Vagina (tissue), 2 donors: ENCODE measurements around the gene CYP4F12. TPM values are rescaled to one million over a fixed set of nuclear protein-coding genes. Genes with fewer than 3 reads are reported as not detected.

Experiments
- DNase-seq, 2 donors: peaks; one replicate each; pipeline ENCODE4 v3.0.0-alpha.2; 2017; ENCODE audit errors: extremely low spot score in 2 of 2
- H3K27ac ChIP-seq: fragments of 200-600 bp; sonication (generic); one replicate; pipeline ENCODE4 v1.5.1; 2019
- H3K27me3 ChIP-seq: fragments of 200-600 bp; sonication (generic); one replicate; pipeline ENCODE4 v1.5.1; 2019
- H3K36me3 ChIP-seq, 2 donors: fragments of 200-600 bp; sonication (generic); one replicate each; pipeline ENCODE4 v1.5.1; 2017 to 2019
- H3K4me1 ChIP-seq: fragments of 200-600 bp; sonication (generic); one replicate; pipeline ENCODE4 v1.5.1; 2019
- H3K4me3 ChIP-seq, 2 donors: fragments of 200-600 bp; sonication (generic); 1 replicate in 1 of 2; 2 replicates in 1 of 2; pipeline ENCODE4 v1.5.1; 2016 to 2019
- H3K9me3 ChIP-seq: fragments of 200-600 bp; sonication (generic); one replicate; pipeline ENCODE4 v1.5.1; 2019
- POLR2A ChIP-seq, 2 donors: fragments of 450-650 bp; IDR thresholded peaks; one replicate each; pipeline ENCODE4 v1.6.1; 2017; ENCODE audit warnings: antibody characterized with exemption in 2 of 2, mild to moderate bottlenecking in 2 of 2, moderate library complexity in 2 of 2
- POLR2AphosphoS5 ChIP-seq, 2 donors: sonication (generic); formaldehyde crosslinking; IDR thresholded peaks; one replicate each; pipeline ENCODE4 v1.9.0; 2017; ENCODE audit warnings: antibody characterized with exemption in 2 of 2, mild to moderate bottlenecking in 2 of 2, low read depth in 1 of 2; ENCODE audit not compliant: insufficient read depth in 1 of 2
- intact Hi-C: fragments of 100-400 bp; cut with DNase I; formaldehyde crosslinking; loops from one replicate; pipeline ENCODE4 v1.15.1; 2023
- total RNA-seq: library from RNA; depleted of rRNA; stranded (reverse); fragments of >200 nt; gene quantifications from one replicate; pipeline ENCODE4 v1.2.3, GENCODE V29; 2016
- TF ChIP-seq, protein P1 (sequence below), 3 experiments: fragments of 450-650 bp in 2 of 3; fragments of 200-600 bp in 1 of 3; sonication (generic) in 1 of 3; IDR thresholded peaks; one replicate each; pipeline ENCODE4 v1.5.1; 2017 to 2019; ENCODE audit warnings: antibody characterized with exemption in 3 of 3, mild to moderate bottlenecking in 2 of 3, moderate library complexity in 2 of 3

CYP4F12 gene
- total RNA-seq, 1 donor from 2014 or later: 76.1 TPM

DNA sequence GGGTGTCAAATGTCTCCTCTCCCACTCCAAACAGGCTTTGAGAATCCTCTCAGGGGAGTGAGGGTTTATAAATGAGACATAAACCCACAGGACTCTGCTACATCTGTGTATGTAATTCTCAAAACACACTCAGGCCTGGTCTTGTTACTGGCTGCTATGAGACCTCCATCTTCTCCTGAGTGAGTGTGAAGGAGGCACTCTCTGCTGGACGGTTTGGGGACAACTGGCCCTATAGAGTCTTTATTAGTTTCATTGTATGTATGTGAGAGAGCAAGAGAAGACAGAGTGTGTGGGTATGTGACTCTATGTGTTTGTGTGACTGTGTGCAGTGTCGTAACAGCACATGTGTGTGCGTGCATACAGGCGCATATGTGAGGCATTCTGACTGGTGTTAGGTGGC lies 9.6 kb upstream of the CYP4F12 start:
- H3K4me1 ChIP-seq: no peaks in the 10 kb centered on the region
- H3K4me3 ChIP-seq: no peak overlapping the region
- no peak overlapping the region for H3K27ac ChIP-seq
- no peaks in the 10 kb centered on the region for H3K36me3 ChIP-seq
- intact Hi-C loops: no loop called here
- no peaks in the 10 kb centered on the region for H3K9me3 ChIP-seq
- H3K27me3 ChIP-seq: no peaks in the 10 kb centered on the region
- TF ChIP-seq POLR2AphosphoS5 (IDR thresholded peaks at IDR 0.05; ENCODE audit: insufficient read depth in 1 of 2, low read depth in 1 of 2): no peak
- no peak for TF ChIP-seq POLR2A (IDR thresholded peaks at IDR 0.05)
- TF ChIP-seq, protein P1, sequence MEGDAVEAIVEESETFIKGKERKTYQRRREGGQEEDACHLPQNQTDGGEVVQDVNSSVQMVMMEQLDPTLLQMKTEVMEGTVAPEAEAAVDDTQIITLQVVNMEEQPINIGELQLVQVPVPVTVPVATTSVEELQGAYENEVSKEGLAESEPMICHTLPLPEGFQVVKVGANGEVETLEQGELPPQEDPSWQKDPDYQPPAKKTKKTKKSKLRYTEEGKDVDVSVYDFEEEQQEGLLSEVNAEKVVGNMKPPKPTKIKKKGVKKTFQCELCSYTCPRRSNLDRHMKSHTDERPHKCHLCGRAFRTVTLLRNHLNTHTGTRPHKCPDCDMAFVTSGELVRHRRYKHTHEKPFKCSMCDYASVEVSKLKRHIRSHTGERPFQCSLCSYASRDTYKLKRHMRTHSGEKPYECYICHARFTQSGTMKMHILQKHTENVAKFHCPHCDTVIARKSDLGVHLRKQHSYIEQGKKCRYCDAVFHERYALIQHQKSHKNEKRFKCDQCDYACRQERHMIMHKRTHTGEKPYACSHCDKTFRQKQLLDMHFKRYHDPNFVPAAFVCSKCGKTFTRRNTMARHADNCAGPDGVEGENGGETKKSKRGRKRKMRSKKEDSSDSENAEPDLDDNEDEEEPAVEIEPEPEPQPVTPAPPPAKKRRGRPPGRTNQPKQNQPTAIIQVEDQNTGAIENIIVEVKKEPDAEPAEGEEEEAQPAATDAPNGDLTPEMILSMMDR (IDR thresholded peaks at IDR 0.05): no peak
- DNase-seq: peak in 1 of 2 donors; percentile 16

DNA sequence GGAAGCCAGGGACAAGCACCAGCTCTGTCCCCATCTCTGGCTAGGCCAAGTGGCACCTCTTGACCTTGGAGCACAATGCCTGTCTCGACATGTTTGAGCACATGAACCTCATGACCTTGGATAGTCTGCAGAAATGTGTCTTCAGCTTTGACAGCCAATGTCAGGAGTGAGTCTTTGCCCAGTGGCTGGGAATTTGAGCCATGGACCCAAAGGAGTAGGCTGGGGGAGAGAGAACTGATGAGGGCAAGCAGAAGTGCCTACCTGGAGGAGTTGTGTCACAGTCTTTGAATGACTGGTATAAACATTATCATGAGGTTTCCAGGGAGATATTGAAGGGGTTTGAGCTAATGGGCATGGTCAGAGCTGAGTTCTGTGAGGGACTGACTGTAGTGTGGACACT lies 6.7 kb upstream of the CYP4F12 start:
- intact Hi-C loops: no loop called here
- Histone ChIP-seq H3K27me3 (no peaks in the 10 kb centered on the region), H3K4me3 (no peak overlapping the region), H3K9me3 (no peaks in the 10 kb centered on the region), H3K27ac (no peak overlapping the region), H3K4me1 (peaks cover 16% of the 10 kb centered on the region), H3K36me3 (no peaks in the 10 kb centered on the region)
- TF ChIP-seq POLR2A (IDR thresholded peaks at IDR 0.05): no peak
- TF ChIP-seq POLR2AphosphoS5 (IDR thresholded peaks at IDR 0.05; ENCODE audit: insufficient read depth in 1 of 2, low read depth in 1 of 2): no peak
- TF ChIP-seq, protein P1 (IDR thresholded peaks at IDR 0.05): no peak
- peak in 1 of 2 donors; percentile 77 for DNase-seq

DNA sequence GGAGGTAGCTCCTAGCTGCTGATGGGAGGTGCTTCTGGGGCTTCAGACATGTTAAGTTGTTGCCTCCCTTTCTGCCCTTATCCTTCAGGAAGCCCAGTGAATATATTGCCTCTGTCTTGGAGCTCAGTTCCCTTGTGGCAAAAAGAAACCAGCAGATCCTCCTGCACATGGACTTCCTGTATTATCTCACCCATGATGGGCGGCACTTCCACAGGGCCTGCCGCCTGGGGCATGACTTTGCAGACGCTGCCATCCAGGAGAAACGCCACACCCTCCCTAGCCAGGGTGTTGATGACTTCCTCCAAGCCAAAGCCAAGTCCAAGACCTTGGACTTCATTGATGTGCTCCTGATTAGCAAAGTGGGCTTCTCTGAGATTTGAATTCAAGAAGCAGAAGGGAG lies 6.0 kb upstream of the CYP4F12 start:
- Histone ChIP-seq H3K36me3 (no peaks in the 10 kb centered on the region), H3K9me3 (no peaks in the 10 kb centered on the region), H3K27me3 (no peaks in the 10 kb centered on the region), H3K27ac (no peak overlapping the region), H3K4me3 (no peak overlapping the region), H3K4me1 (peaks cover 19% of the 10 kb centered on the region)
- intact Hi-C loops: no loop called here
- DNase-seq: peak in 1 of 2 donors; percentile 47
- TF ChIP-seq, protein P1 (IDR thresholded peaks at IDR 0.05): no peak
- TF ChIP-seq POLR2AphosphoS5 (IDR thresholded peaks at IDR 0.05; ENCODE audit: insufficient read depth in 1 of 2, low read depth in 1 of 2) (no peak), POLR2A (IDR thresholded peaks at IDR 0.05) (no peak)

DNA sequence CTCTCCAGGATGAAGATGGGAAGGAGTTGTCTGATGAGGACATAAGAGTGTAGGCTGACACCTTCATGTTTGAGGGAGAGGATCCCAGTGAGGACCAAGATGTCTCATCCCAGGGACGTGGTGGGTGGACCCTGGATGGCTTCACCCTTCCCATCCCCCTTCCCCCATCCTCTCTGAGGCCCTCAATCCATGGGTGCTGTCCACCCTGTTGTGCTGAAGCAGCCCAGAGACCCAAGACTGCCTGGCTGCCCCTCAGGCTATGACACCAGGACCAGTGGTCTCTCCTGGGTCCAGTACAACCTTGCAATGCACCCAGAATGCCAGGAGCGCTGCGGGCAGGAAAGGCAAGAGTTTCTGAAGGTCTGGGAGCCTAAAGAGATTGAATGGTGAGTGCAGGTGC lies 3.4 kb upstream of the CYP4F12 start:
- Histone ChIP-seq H3K4me3 (no peak overlapping the region), H3K27ac (no peak overlapping the region), H3K9me3 (no peaks in the 10 kb centered on the region), H3K27me3 (no peaks in the 10 kb centered on the region), H3K36me3 (no peaks in the 10 kb centered on the region), H3K4me1 (peaks cover 35% of the 10 kb centered on the region)
- intact Hi-C loops: no loop called here
- DNase-seq: no peak
- TF ChIP-seq POLR2A (IDR thresholded peaks at IDR 0.05) (no peak), POLR2AphosphoS5 (IDR thresholded peaks at IDR 0.05; ENCODE audit: insufficient read depth in 1 of 2, low read depth in 1 of 2) (no peak)
- TF ChIP-seq, protein P1 (IDR thresholded peaks at IDR 0.05): no peak

DNA sequence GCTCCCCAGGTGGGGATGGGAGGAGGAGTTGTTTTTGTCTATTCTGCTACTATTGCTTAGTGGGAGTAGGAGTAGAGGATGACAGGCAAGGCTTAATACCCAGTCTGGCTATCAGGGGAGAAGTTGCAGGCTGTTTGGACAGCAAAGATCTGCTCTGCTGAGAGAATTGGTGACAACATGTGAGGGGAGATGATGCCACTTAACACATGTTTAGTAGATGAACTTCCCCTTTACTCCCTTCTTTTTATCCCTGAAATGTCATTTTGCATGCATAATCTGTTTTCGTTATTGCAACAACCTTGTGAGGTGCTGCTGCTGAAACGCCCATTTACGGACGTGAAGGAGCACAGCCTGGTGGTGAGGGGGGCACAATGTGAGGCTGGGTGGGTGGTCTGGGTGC lies 3.0 kb upstream of the CYP4F12 start:
- Histone ChIP-seq H3K4me1 (peaks cover 38% of the 10 kb centered on the region), H3K27me3 (no peaks in the 10 kb centered on the region), H3K27ac (no peak overlapping the region), H3K4me3 (no peak overlapping the region), H3K9me3 (no peaks in the 10 kb centered on the region), H3K36me3 (no peaks in the 10 kb centered on the region)
- no peak for DNase-seq
- intact Hi-C loops: no loop called here
- TF ChIP-seq POLR2A (IDR thresholded peaks at IDR 0.05): no peak
- TF ChIP-seq POLR2AphosphoS5 (IDR thresholded peaks at IDR 0.05; ENCODE audit: insufficient read depth in 1 of 2, low read depth in 1 of 2): no peak
- TF ChIP-seq, protein P1 (IDR thresholded peaks at IDR 0.05): no peak
